Retinal pigment epithelial cell (primary cell): ENCODE data around the gene SLIT1.

Experiments used
- DNase-seq: peaks from one replicate; pipeline ENCODE4 v3.0.0-alpha.2; 2010; ENCODE audit warnings: low read depth
- H3K4me3 ChIP-seq: 2 replicates; pipeline ENCODE4 v1.5.1; 2011; ENCODE audit warnings: mild to moderate bottlenecking, low read length, control low read depth, moderate library complexity
- TF ChIP-seq, protein P1 (sequence below): conservative IDR thresholded peaks from 2 replicates; pipeline ENCODE4 v1.5.1; 2011; ENCODE audit warnings: low read depth, low read length, control low read depth, inconsistent platforms

SLIT1 gene

DNA sequence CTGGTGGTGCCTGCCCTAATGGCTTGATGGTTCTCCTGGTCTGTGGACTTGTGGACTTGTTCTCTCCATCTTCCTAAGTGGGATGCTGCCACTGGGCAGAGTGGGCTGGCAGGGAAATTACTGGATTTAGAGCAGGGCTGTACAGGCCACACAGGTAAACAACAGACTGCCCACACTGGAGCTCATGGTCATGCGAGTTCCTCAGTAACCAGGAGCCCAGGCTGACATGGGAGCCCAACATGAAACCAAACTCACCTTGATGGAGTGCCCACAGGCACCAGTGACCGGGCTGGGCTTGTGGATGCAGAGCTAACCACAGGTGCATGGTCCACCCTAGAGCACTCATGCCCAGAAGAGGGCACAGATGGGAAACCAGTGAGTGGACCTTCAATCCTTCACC, 116.7 kb downstream of the SLIT1 start:
- TF ChIP-seq, protein P1, sequence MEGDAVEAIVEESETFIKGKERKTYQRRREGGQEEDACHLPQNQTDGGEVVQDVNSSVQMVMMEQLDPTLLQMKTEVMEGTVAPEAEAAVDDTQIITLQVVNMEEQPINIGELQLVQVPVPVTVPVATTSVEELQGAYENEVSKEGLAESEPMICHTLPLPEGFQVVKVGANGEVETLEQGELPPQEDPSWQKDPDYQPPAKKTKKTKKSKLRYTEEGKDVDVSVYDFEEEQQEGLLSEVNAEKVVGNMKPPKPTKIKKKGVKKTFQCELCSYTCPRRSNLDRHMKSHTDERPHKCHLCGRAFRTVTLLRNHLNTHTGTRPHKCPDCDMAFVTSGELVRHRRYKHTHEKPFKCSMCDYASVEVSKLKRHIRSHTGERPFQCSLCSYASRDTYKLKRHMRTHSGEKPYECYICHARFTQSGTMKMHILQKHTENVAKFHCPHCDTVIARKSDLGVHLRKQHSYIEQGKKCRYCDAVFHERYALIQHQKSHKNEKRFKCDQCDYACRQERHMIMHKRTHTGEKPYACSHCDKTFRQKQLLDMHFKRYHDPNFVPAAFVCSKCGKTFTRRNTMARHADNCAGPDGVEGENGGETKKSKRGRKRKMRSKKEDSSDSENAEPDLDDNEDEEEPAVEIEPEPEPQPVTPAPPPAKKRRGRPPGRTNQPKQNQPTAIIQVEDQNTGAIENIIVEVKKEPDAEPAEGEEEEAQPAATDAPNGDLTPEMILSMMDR = no peak
- no peak for DNase-seq
- no peak overlapping the region for H3K4me3 ChIP-seq

DNA sequence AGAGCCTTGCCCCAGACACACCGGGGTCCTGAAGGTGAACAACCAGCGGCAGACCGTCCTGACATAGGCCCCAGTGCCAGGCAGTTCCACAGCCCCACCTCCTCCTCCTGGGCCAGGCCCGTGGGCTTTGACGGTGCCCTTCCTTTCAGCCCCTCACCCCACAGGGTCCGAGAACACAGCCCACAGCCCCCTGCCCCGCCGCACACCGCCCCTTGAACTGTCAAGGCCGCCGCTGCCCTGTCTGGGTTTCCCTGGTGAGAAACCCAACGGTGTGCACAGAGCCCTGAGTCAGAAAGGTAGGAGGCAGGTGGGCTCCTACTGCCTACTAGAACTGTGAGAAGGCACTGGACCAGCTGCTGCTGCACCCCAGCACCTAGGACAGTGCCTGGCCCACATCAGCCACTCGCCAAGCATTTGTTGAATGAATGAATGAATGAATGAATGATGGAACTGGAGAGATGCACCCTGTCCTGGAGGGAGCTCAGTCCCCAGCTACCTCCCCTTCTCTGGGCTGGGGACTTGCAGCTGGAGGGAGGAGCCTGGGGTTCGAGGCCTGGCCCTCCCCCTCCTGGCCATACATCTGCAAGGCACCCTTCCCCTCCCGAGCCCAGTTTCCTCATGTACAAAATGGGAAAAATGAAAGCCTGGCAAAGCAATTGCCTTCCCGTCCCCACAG, 117.9 kb downstream of the SLIT1 start:
- TF ChIP-seq, protein P1 = no peak
- DNase-seq = no peak

DNA sequence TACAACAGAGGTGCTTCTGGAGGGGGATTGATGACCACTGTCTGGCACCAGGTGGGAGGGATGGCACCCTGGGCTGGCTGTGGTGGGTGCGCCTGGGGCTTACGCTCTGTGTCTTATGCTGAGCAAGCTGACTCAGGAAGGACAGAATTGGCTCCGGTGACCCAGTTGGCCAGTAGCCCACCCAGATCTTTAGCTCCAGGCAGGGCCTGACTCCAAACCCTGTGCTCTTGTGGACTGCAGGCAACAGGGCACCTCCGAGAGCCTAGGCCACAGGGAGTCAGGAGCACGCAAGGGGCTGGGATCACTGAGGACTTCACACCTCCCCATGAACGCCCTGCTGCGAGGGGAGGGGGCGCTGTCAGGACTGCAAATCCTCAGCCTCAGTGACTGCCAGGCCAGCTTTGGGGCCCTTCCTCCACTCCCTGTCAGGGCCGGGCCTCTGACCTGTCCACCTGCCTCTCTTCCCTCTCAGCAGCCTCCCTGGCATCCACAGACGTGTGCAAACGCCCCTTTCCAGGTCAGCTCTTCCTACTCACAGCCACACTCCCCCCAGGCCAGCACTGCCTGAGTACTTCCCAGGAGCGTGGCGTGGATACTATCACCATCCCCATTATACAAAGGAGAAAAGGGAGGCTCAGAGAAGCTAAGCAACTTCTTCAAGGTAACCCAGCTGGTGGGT, 118.7 kb downstream of the SLIT1 start:
- DNase-seq = no peak
- H3K4me3 ChIP-seq = no peak overlapping the region
- TF ChIP-seq, protein P1 = no peak

More for the DNA sequence above, 117.9 kb downstream of the SLIT1 start:
- H3K4me3 ChIP-seq = no peak overlapping the region

DNA sequence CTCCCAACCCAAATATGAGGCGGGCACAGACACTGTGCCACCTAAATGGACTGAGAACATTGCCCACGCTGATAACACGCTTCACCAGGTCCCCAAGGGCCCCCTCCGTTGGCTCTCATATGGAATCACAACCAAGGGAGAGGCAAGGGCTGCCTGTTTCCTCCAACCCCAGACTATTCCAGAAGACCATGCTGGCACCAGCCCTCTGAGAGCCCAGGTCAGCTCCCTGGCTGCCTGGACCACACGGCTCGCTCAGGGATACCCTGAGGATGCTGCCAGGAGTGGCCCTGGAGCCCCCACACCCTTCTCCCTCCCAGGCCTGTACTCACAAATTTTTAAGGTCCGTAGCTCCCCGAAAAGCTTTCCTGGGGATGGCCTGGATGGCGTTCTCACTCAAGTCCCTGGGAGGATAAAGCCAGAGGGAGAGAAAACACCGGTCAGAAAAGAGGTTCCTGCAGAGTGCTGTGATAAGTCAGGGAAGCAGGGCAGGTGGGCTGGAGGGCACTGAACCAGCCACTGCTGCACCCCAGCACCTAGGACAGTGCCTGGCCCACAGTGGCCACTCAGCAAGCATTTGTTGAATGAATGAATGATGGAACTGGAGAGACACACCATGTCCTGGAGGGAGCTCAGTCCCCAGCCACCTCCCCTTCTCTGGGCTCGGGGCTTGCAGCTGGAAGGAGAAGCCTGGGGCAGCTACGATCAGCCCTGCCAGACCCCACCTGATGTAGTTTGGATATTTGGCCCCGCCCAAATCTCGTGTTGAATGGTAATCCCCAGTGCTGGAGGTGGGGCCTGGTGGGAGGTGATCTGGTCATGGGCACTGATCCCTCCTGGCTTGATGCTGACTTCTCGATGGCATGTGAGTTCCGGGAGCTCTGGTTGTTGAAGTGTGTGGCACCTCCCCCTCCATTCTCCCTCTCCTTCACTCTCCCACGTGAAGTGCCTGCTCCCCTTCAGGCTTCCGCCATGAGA, 119.8 kb downstream of the SLIT1 start:
- no peak for DNase-seq
- TF ChIP-seq, protein P1 = no peak

DNA sequence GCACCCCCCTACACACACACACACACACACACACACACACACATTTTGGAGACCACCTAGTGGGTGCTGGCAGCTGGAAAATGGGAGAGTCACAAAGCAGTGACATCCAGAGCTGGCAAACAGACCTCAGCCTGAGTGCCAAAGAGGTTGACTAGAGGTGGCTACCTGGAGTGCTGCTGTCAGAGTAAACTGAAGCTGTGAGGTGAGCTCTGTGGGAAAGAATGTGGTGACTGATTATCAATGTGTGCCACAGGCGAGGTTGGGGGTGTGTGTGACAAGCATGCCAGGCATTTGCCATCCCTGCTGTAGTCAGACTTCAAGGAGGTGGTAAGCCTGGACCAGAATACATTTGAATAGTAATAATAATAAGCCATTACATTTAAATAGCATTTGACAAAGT, 120.6 kb downstream of the SLIT1 start:
- H3K4me3 ChIP-seq = no peak overlapping the region
- TF ChIP-seq, protein P1 = no peak
- DNase-seq = no peak

More for the DNA sequence above, 119.8 kb downstream of the SLIT1 start:
- no peak overlapping the region for H3K4me3 ChIP-seq

DNA sequence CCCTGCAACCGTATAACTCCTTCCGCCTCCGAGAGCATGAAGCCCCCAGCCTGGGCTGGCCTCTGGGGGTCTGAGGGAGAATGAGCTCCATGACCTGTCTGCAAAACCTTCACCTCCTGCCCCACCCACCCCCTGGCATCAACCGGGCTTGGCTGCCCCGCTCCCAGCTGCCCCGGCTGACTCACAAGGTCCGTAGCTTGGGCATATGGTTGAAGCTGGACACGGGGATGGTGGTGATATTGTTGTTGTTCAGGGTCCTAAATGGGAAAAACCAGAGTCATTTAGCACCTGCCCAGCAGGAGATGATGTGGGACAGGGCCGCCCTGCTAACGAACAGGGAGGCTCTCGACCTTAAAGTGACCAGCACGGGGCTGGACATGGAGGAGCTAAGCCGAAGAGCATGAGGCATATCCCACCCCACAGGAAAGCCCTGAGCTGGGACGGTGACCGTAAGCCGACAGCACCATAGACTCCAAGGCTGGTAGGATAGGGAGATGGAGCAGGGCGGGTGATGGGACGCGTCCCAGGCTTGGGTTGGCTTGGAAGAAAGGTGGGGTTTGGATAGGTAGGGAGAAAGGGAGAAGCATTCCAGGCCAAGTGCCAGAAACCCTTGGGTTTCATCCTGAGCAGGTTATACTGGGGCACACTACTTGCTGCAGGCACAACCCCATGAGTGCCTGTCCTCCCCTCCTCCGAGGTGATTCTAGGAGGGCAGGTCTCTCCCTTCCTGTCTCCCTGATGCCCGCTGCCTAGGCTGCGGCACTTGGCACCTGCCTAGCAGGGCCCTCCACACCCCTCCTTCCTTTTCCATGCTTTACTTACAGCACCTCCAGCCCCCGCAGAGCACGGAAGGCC, 121.5 kb downstream of the SLIT1 start:
- no peak for DNase-seq
- no peak overlapping the region for H3K4me3 ChIP-seq
- TF ChIP-seq, protein P1 = no peak
